ENCODE measurements around the gene C2CD5. TPM values are rescaled to one million over a fixed set of nuclear protein-coding genes. Genes with fewer than 3 reads are reported as not detected.

The C2CD5 gene
- polyA plus RNA-seq, 1 donor from 2014 or later, result 171 TPM

GRCh38 chr12:22576473-22576872 lies 32.1 kb upstream of the C2CD5 start:
- no peak overlapping the region for H3K27ac ChIP-seq (ENCODE audit: low read length)
- H3K9me2 ChIP-seq (ENCODE audit: insufficient read depth, low read length), result no peaks in the 10 kb centered on the region
- no peaks in the 10 kb centered on the region for H3F3A ChIP-seq (ENCODE audit: insufficient read depth, low read length, poor library complexity, severe bottlenecking)
- no peaks in the 10 kb centered on the region for H3K9me3 ChIP-seq (ENCODE audit: low read length)
- no peak overlapping the region for H3K4me2 ChIP-seq (ENCODE audit: low read length)
- no peaks in the 10 kb centered on the region for H3K27me3 ChIP-seq (ENCODE audit: insufficient read depth, low read depth, low read length)
- H2AFZ ChIP-seq (ENCODE audit: low read depth, low read length), result no peak overlapping the region
- no peaks in the 10 kb centered on the region for H3K36me3 ChIP-seq (ENCODE audit: insufficient read depth, low read length)
- H4K20me1 ChIP-seq (ENCODE audit: insufficient read depth), result no peaks in the 10 kb centered on the region
- H3K79me2 ChIP-seq (replicated peaks; ENCODE audit: insufficient read depth, low read length), result no peaks in the 10 kb centered on the region
- H3K9ac ChIP-seq (ENCODE audit: low read length), result no peak overlapping the region
- no peak overlapping the region for H3K4me3 ChIP-seq (ENCODE audit: low read length)
- TF ChIP-seq REST (IDR thresholded peaks at IDR 0.05; ENCODE audit: borderline replicate concordance) (no peak), EZH2 (IDR thresholded peaks at IDR 0.05; ENCODE audit: borderline replicate concordance, insufficient read depth, low read length, poor library complexity, severe bottlenecking) (no peak), SMC3 (conservative IDR thresholded peaks at IDR 0.05; ENCODE audit: poor library complexity) (no peak), CTCF (IDR thresholded peaks at IDR 0.05; ENCODE audit: poor library complexity, severe bottlenecking) (no peak), POLR2AphosphoS5 (IDR thresholded peaks at IDR 0.05) (no peak), MXI1 (conservative IDR thresholded peaks at IDR 0.05; ENCODE audit: poor library complexity, severe bottlenecking) (no peak), RAD21 (conservative IDR thresholded peaks at IDR 0.05) (no peak), TAF1 (IDR thresholded peaks at IDR 0.05; ENCODE audit: low read depth) (no peak), EP300 (conservative IDR thresholded peaks at IDR 0.05; ENCODE audit: poor library complexity, severe bottlenecking) (no peak)

- no peak overlapping the region for H3K27ac ChIP-seq (ENCODE audit: low read length)
- no peaks in the 10 kb centered on the region for H3K9me3 ChIP-seq (ENCODE audit: low read length)
- H3K79me2 ChIP-seq (replicated peaks; ENCODE audit: insufficient read depth, low read length), result no peaks in the 10 kb centered on the region
- no peaks in the 10 kb centered on the region for H3F3A ChIP-seq (ENCODE audit: insufficient read depth, low read length, poor library complexity, severe bottlenecking)
- no peak overlapping the region for H2AFZ ChIP-seq (ENCODE audit: low read depth, low read length)
- TF ChIP-seq SMC3 (conservative IDR thresholded peaks at IDR 0.05; ENCODE audit: poor library complexity) (no peak), EZH2 (IDR thresholded peaks at IDR 0.05; ENCODE audit: borderline replicate concordance, insufficient read depth, low read length, poor library complexity, severe bottlenecking) (no peak), MXI1 (conservative IDR thresholded peaks at IDR 0.05; ENCODE audit: poor library complexity, severe bottlenecking) (no peak), RAD21 (conservative IDR thresholded peaks at IDR 0.05) (no peak), TAF1 (IDR thresholded peaks at IDR 0.05; ENCODE audit: low read depth) (no peak), CTCF (IDR thresholded peaks at IDR 0.05; ENCODE audit: poor library complexity, severe bottlenecking) (no peak), EP300 (conservative IDR thresholded peaks at IDR 0.05; ENCODE audit: poor library complexity, severe bottlenecking) (no peak), REST (IDR thresholded peaks at IDR 0.05; ENCODE audit: borderline replicate concordance) (no peak), POLR2AphosphoS5 (IDR thresholded peaks at IDR 0.05) (no peak)
- no peak overlapping the region for H3K4me3 ChIP-seq (ENCODE audit: low read length)
- no peaks in the 10 kb centered on the region for H4K20me1 ChIP-seq (ENCODE audit: insufficient read depth)
- no peaks in the 10 kb centered on the region for H3K36me3 ChIP-seq (ENCODE audit: insufficient read depth, low read length)
- no peak overlapping the region for H3K9ac ChIP-seq (ENCODE audit: low read length)
- no peak overlapping the region for H3K4me2 ChIP-seq (ENCODE audit: low read length)
- no peaks in the 10 kb centered on the region for H3K9me2 ChIP-seq (ENCODE audit: insufficient read depth, low read length)
- no peaks in the 10 kb centered on the region for H3K27me3 ChIP-seq (ENCODE audit: insufficient read depth, low read depth, low read length)
Measured at GRCh38 chr12:22576065-22576464, 31.7 kb upstream of the C2CD5 start.

All from neural cell (in vitro differentiated cells).